GM12865 (cell line): ENCODE data around the gene FRMD4A.

Source experiments
- DNase-seq: peaks from one replicate; pipeline ENCODE4 v3.0.0; 2010; ENCODE audit warnings: low read depth
- H3K4me3 ChIP-seq: 2 replicates; pipeline ENCODE4 v1.5.1; 2011; ENCODE audit warnings: mild to moderate bottlenecking, low read depth, low read length, control low read depth
- CTCF ChIP-seq: IDR thresholded peaks from 2 replicates; pipeline ENCODE4 v1.5.1; 2011; ENCODE audit warnings: low read length, control low read depth, low read depth, inconsistent platforms; ENCODE audit not compliant: insufficient read depth; ENCODE audit errors: missing control alignments

The FRMD4A gene

DNA sequence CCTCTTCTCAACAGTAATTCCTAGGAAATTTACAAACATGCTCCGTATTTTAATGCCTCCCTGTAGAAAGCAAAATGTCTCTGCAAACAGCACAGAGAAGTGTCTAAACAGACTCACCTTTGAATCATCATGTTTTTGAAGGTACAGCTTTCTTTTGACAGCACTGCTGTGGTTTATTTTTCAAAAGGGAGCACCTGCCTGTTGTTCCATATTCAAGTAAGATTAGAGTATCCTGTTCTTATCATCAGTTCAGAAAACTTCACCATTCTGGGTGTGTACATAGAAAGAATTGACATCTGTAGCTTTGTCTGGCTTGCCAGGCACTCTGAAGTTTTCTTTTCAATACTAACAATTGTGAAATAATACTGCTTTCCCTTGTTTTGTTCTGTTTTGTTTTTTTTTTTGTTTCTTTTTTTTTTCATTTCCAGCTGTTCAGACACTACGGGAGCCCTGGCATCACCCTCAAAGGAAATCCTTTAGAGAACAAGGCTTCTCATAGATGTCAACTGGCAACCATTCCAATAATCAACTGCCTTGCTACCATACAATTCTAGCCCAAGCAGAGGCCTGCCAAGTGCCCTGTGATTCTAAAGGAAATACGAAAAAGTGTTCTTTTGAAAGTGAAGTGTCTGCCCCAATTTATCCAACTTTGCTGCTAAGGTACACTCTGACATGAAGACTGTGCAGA lies 468.0 kb downstream of the FRMD4A start:
- no peak for TF ChIP-seq CTCF
- no peak overlapping the region for H3K4me3 ChIP-seq
- DNase-seq = no peak

DNA sequence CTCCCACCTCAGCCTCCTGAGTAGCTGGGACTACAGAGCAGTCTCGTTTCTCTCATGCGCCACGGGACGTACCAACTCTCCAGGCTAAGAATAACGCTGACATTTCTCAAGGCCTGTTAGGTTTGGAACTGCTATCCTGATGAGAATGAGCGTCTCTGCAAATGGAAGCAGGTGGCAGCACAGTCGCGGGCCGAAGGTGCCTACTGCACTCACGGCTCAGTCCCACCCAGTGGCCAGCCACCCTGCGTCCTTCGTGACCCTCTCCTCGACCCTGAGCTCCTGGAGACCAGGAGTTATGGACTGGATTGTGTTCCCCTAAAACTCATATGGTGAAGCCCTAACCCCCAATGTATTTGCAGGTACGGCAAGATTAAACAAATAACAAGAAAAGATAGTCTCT lies 469.8 kb downstream of the FRMD4A start:
- no peak overlapping the region for H3K4me3 ChIP-seq
- DNase-seq = no peak
- no peak for TF ChIP-seq CTCF

DNA sequence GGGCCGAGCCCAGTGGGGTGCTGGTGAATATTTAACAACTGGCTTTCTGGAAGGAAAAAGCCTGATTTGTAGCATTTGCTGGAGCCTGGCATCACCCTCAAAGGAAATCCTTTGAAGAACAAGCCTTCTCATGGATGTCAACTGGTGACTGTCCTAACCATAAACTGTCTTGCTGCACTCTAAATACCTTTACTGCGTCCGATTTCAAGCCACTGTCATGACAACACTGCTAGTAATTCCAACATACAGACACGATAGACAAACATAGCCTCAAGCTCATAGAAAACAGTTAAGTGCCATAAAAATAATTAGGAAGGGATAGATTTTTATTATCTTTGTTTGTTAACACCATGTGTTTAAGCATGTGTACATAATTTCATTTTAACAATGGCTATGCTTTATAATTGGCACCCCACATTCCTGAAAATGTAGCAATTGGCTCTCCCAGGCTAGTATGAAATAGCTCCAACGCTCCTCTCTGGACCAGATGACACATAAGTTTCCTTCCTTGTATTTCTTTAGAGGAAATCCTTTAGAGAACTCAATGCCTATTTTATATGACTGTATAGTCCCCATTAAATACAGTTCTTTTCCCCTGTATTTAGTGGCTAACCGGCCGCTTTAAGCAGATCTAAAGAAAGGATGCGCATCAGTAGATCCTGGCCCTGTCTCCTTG lies 470.6 kb downstream of the FRMD4A start:
- no peak for TF ChIP-seq CTCF
- no peak overlapping the region for H3K4me3 ChIP-seq
- no peak for DNase-seq

DNA sequence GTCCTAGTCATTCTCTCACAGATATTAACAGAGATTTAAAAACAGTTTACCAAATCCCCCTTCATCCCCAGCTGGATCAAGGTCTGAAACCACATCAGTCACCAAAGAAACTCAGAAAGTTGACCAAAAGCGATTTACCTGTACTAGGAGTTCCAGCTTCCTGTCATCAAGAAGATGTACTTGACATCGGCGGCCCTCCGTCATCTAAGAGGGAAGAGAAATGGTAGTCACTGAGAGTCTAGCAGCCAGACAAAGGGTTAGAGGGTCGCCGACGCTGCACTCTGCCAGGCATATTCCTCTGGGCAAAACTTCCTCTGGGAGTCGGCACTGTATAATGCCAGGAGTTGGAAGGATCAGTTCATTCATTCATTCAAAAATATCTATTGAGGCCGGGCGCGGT lies 472.0 kb downstream of the FRMD4A start:
- DNase-seq = no peak
- no peak overlapping the region for H3K4me3 ChIP-seq
- TF ChIP-seq CTCF = no peak

DNA sequence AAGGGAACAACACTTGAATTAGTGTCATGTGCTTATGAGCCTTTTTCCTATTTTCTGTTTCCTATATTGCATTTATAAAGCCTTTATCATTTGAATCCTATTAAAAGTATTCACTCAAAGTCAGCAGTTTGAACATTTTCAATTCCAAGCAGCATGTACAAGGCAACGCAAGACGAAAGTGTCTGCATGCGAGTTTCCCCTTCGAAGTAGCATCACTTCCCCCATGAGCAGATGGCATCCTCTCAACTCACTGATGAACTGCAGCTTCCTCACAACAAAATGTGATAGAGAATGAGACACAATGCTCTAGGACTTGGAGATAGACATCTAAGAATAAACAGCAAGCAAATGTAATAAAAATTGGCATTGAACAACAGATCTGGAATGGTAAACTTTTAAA lies 473.3 kb downstream of the FRMD4A start:
- peak; percentile 41 for DNase-seq
- TF ChIP-seq CTCF = no peak

DNA sequence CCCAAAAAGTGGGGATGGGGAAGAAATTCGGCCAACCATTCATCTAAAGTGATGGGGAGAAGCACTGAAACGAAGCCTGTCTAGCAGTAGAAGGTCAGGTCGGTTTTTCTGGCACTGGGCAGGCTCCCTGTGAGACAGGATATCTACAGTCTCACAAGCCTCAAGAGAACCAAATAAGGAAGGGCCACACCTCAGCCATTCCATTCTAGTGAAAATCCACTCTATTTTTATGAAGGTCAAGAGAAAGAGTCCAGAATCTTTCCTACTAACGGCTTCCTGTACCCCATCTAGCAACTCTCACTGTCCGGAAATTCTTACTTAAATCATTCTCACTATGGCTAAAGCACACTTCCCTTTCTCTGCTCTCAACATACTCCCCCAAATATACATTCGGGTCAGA lies 476.9 kb downstream of the FRMD4A start:
- TF ChIP-seq CTCF = no peak
- DNase-seq = no peak
- no peak overlapping the region for H3K4me3 ChIP-seq

More for the DNA sequence above, 473.3 kb downstream of the FRMD4A start:
- H3K4me3 ChIP-seq = no peak overlapping the region

DNA sequence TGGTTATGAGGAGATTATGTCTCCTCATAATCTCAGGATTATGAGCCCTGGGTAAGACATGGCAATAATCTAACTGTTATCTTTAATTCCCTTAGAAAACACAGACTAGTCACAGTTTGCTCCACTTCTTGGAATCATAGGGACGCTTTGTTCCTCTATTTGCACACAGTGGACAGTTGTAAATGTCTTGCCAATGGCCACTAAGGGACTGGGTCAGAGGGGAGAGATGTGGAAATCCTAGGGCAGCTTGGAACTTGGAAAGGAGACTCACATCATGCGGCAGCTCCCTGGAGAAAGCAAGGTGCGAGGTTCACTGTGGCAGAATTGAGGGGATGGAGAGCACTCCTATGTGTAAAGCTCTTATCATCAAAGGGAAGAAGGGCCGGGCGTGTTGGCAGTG lies 477.9 kb downstream of the FRMD4A start:
- DNase-seq = no peak

More for the DNA sequence above, 477.9 kb downstream of the FRMD4A start:
- no peak overlapping the region for H3K4me3 ChIP-seq
- no peak for TF ChIP-seq CTCF
